CD14-positive monocyte (primary cell): Measurements from ENCODE around the gene CABP4. TPM values are rescaled to one million over a fixed set of nuclear protein-coding genes. Genes with fewer than 3 reads are reported as not detected.

Source experiments
- DNase-seq, 3 donors: peaks; one replicate each; pipeline ENCODE4 v3.0.0-alpha.2; 2011 to 2022
- H2AFZ ChIP-seq: 2 replicates; pipeline ENCODE4 v1.6.0; 2012; ENCODE audit warnings: mild to moderate bottlenecking, low read depth, low read length, inconsistent platforms; ENCODE audit not compliant: insufficient read depth, poor library complexity, severe bottlenecking
- H3K27ac ChIP-seq, 2 donors: 1 replicate in 1 of 2; 2 replicates in 1 of 2; pipeline ENCODE4 v1.5.1; 2012 to 2013; ENCODE audit warnings: low read length in 2 of 2, control low read depth in 1 of 2, inconsistent platforms in 1 of 2, low read depth in 1 of 2, mild to moderate bottlenecking in 1 of 2
- H3K27me3 ChIP-seq, 2 donors: one replicate each; pipeline versions ENCODE4 v1.6.0 to v1.6.1; 2011 to 2013; ENCODE audit warnings: low read length in 2 of 2; ENCODE audit not compliant: control insufficient read depth in 2 of 2, insufficient read depth in 2 of 2
- H3K36me3 ChIP-seq, 2 donors: replicated peaks in 1 of 2; 1 replicate in 1 of 2; 2 replicates in 1 of 2; pipeline versions ENCODE4 v1.5.1 to v1.6.1; 2012 to 2013; ENCODE audit warnings: low read length in 2 of 2, control low read depth in 1 of 2, inconsistent platforms in 1 of 2, mild to moderate bottlenecking in 1 of 2; ENCODE audit not compliant: insufficient read depth in 2 of 2, control insufficient read depth in 1 of 2
- H3K4me1 ChIP-seq, 2 donors: 1 replicate in 1 of 2; 2 replicates in 1 of 2; pipeline versions ENCODE4 v1.5.1 to v1.6.1; 2012 to 2013; ENCODE audit warnings: low read length in 2 of 2, control low read depth in 1 of 2, inconsistent platforms in 1 of 2, mild to moderate bottlenecking in 1 of 2, moderate library complexity in 1 of 2; ENCODE audit not compliant: insufficient read depth in 2 of 2, control insufficient read depth in 1 of 2
- H3K4me2 ChIP-seq: replicated peaks from 2 replicates; pipeline ENCODE3; 2012; ENCODE audit warnings: low read length, moderate library complexity, mild to moderate bottlenecking; ENCODE audit not compliant: poor library complexity, severe bottlenecking; ENCODE audit errors: extremely low read depth
- H3K4me3 ChIP-seq, 3 experiments: fragments of 200-600 bp in 1 of 3; sonication (generic) in 1 of 3; replicated peaks in 1 of 3; 1 replicate in 2 of 3; 2 replicates in 1 of 3; pipeline ENCODE4 v1.5.1; 2011 to 2013; ENCODE audit warnings: low read length in 3 of 3, mild to moderate bottlenecking in 3 of 3, control low read depth in 2 of 3, low read depth in 2 of 3, inconsistent platforms in 1 of 3, moderate library complexity in 1 of 3
- H3K79me2 ChIP-seq: 2 replicates; pipeline ENCODE4 v1.6.0; 2012; ENCODE audit warnings: mild to moderate bottlenecking, control low read depth, inconsistent platforms, low read length, moderate library complexity; ENCODE audit not compliant: insufficient read depth
- H3K9ac ChIP-seq: 2 replicates; pipeline ENCODE4 v1.6.0; 2017; ENCODE audit warnings: low read length, mild to moderate bottlenecking; ENCODE audit not compliant: insufficient read depth, poor library complexity, severe bottlenecking
- H3K9me3 ChIP-seq, 2 donors: replicated peaks in 1 of 2; 1 replicate in 1 of 2; 2 replicates in 1 of 2; pipeline versions ENCODE4 v1.5.1 to v1.6.1; 2012 to 2013; ENCODE audit warnings: low read length in 2 of 2, control low read depth in 1 of 2; ENCODE audit not compliant: control insufficient read depth in 1 of 2, insufficient read depth in 1 of 2
- H4K20me1 ChIP-seq: 2 replicates; pipeline ENCODE4 v1.6.0; 2012; ENCODE audit warnings: mild to moderate bottlenecking, low read length, control low read depth, moderate library complexity; ENCODE audit not compliant: insufficient read depth
- H3K27ac Mint-ChIP-seq, 7 donors: one replicate each; pipeline ENCODE4 v1.8.0; 2020; ENCODE audit warnings: mild to moderate bottlenecking in 7 of 7, mixed read lengths in 7 of 7, moderate library complexity in 6 of 7, inconsistent platforms in 2 of 7
- H3K27me3 Mint-ChIP-seq, 3 donors: one replicate each; pipeline ENCODE4 v1.8.0; 2021 to 2022; ENCODE audit warnings: low read depth in 3 of 3, mild to moderate bottlenecking in 3 of 3, mixed read lengths in 3 of 3, moderate library complexity in 3 of 3, inconsistent platforms in 1 of 3
- H3K36me3 Mint-ChIP-seq, 2 donors: one replicate each; pipeline ENCODE4 v1.8.0; 2020; ENCODE audit warnings: mixed read lengths in 2 of 2, inconsistent platforms in 1 of 2, mild to moderate bottlenecking in 1 of 2
- H3K4me1 Mint-ChIP-seq: one replicate; pipeline ENCODE4 v1.8.0; 2020; ENCODE audit warnings: mild to moderate bottlenecking, mixed read lengths
- H3K4me3 Mint-ChIP-seq, 2 donors: one replicate each; pipeline ENCODE4 v1.8.0; 2020; ENCODE audit warnings: mild to moderate bottlenecking in 2 of 2, mixed read lengths in 2 of 2, moderate library complexity in 1 of 2
- H3K9me3 Mint-ChIP-seq, 7 donors: one replicate each; pipeline ENCODE4 v1.8.0; 2020 to 2022; ENCODE audit warnings: mixed read lengths in 7 of 7, mild to moderate bottlenecking in 6 of 7, moderate library complexity in 6 of 7, inconsistent platforms in 2 of 7
- CTCF ChIP-seq: fragments of 200-600 bp; IDR thresholded peaks from one replicate; pipeline ENCODE4 v1.8.0; 2022; ENCODE audit warnings: antibody characterized with exemption, mild to moderate bottlenecking
- WGBS: methylation state at CpG from one replicate; pipeline ENCODE4 v1.1.5; 2013; ENCODE audit warnings: missing lambda C conversion rate; ENCODE audit not compliant: insufficient coverage; 5-methylcytosine and 5-hydroxymethylcytosine counted together
- intact Hi-C, 2 donors: fragments of 100-400 bp; cut with micrococcal nuclease; formaldehyde crosslinking; loops; one replicate each; pipeline versions ENCODE4 v1.15.0 to v1.15.1; 2023
- polyA plus RNA-seq, 3 donors: library from polyadenylated mRNA; depleted of rRNA in 1 of 3; unstranded in 2 of 3; stranded (reverse) in 1 of 3; fragments of 300-500 nt in 2 of 3; fragments of >200 nt in 1 of 3; fragmentation: Illumina TruSeq in 2 of 3; gene quantifications; 1 replicate in 2 of 3; 2 replicates in 1 of 3; pipeline ENCODE4 v1.2.3, GENCODE V29; 2012 to 2021

CABP4 gene
- polyA plus RNA-seq, 3 donors, result 0.28 to 1.7 TPM; not detected in 1

- no peaks in the 10 kb centered on the region for H3K79me2 ChIP-seq
- 77% methylated on average over 16 of the region's 22 CpGs for WGBS
- Mint-ChIP-seq H3K9me3 (peaks cover 0 to 5% (median 0%) of the 10 kb centered on the region in 7 donors), H3K27ac (peak overlapping the region in 1 of 7 donors; percentile 35), H3K27me3 (peaks cover 22 to 39% (median 32%) of the 10 kb centered on the region in 3 donors), H3K36me3 (peaks cover 0 to 3% of the 10 kb centered on the region in 2 donors), H3K4me1 (peaks cover 25% of the 10 kb centered on the region), H3K4me3 (peak overlapping the region; percentile 57 to 67)
- H3K4me3 ChIP-seq, result peak overlapping the region in 1 of 3 experiments; percentile 76
- peaks cover 27 to 42% of the 10 kb centered on the region in 2 donors for H3K4me1 ChIP-seq
- no peaks in the 10 kb centered on the region for H3K36me3 ChIP-seq
- no peak for TF ChIP-seq CTCF
- H3K4me2 ChIP-seq, result peak overlapping the region; percentile 89
- peaks cover 0 to 37% of the 10 kb centered on the region in 2 donors for H3K27me3 ChIP-seq
- no peak for DNase-seq
- intact Hi-C loops, result loop anchor here in 1 of 2 donors (1.0 kb wide), 1 partner anchor 19 kb away; no protein-coding TSS in a partner anchor
- H3K27ac ChIP-seq, result no peak overlapping the region
- H3K9ac ChIP-seq, result no peak overlapping the region
- no peaks in the 10 kb centered on the region for H4K20me1 ChIP-seq
- H3K9me3 ChIP-seq, result no peaks in the 10 kb centered on the region
- H2AFZ ChIP-seq, result peak overlapping the region; percentile 86
Observed at GRCh38 chr11:67421430-67422031, 33.6 kb upstream of the CABP4 start.

GRCh38 chr11:67422891-67423290, 32.3 kb upstream of the CABP4 start:
- intact Hi-C loops, result no loop called here
- WGBS, result 80% methylated on average over 6 of the region's 6 CpGs
- Histone ChIP-seq H3K4me3 (no peak overlapping the region), H4K20me1 (no peaks in the 10 kb centered on the region), H3K4me1 (peaks cover 27 to 43% of the 10 kb centered on the region in 2 donors), H3K27ac (no peak overlapping the region), H3K27me3 (peaks cover 0 to 23% of the 10 kb centered on the region in 2 donors), H3K79me2 (no peaks in the 10 kb centered on the region), H3K36me3 (no peaks in the 10 kb centered on the region), H3K4me2 (no peak overlapping the region), H3K9me3 (no peaks in the 10 kb centered on the region), H3K9ac (no peak overlapping the region), H2AFZ (no peak overlapping the region)
- Mint-ChIP-seq H3K4me3 (peak overlapping the region in 1 of 2 donors; percentile 12), H3K27me3 (peaks cover 15 to 26% (median 26%) of the 10 kb centered on the region in 3 donors), H3K27ac (no peak overlapping the region), H3K36me3 (no peaks in the 10 kb centered on the region), H3K9me3 (peaks cover 0 to 2% (median 0%) of the 10 kb centered on the region in 7 donors), H3K4me1 (peaks cover 24% of the 10 kb centered on the region)
- no peak for DNase-seq
- no peak for TF ChIP-seq CTCF
